Heart left ventricle (tissue), 16 donors: ENCODE results near the gene PTPRN2. TPM values are rescaled to one million over a fixed set of nuclear protein-coding genes. Genes with fewer than 3 reads are reported as not detected.
"Not testable (repeated sequence)": the region's sequence is repeated elsewhere in the genome, so short reads cannot be mapped to it uniquely, and the experiment has no call there.

Experiments used
- ATAC-seq, 4 donors: fragments of 200-7000 bp; cut with Tn5 transposase; one replicate each; pipeline ENCODE4 v1.9.1; 2020 to 2022; ENCODE audit warnings: moderate library complexity in 4 of 4, mild to moderate bottlenecking in 3 of 4, moderate number of reproducible peaks in 1 of 4
- DNase-seq, 5 donors: peaks; one replicate each; pipeline ENCODE4 v3.0.0-alpha.2; 2020
- H3K27ac ChIP-seq, 12 donors: fragments of 200-600 bp; sonication (generic) in 4 of 12; one replicate each; pipeline versions ENCODE4 v1.5.0 to v1.8.0; 2016 to 2022; ENCODE audit warnings: mild to moderate bottlenecking in 2 of 12
- H3K27me3 ChIP-seq, 9 donors: fragments of 200-600 bp; sonication (generic) in 2 of 9; one replicate each; pipeline versions ENCODE4 v1.5.1 to v1.8.0; 2016 to 2022; ENCODE audit warnings: mild to moderate bottlenecking in 3 of 9
- H3K36me3 ChIP-seq, 9 donors: fragments of 200-600 bp; sonication (generic) in 2 of 9; one replicate each; pipeline versions ENCODE4 v1.5.0 to v1.8.0; 2018 to 2022; ENCODE audit warnings: mild to moderate bottlenecking in 2 of 9
- H3K4me1 ChIP-seq, 12 donors: fragments of 200-600 bp; sonication (generic) in 4 of 12; one replicate each; pipeline versions ENCODE4 v1.5.0 to v1.8.0; 2016 to 2022; ENCODE audit warnings: mild to moderate bottlenecking in 3 of 12
- H3K4me3 ChIP-seq, 12 donors: fragments of 200-600 bp; sonication (generic) in 4 of 12; one replicate each; pipeline versions ENCODE4 v1.5.0 to v1.8.0; 2017 to 2022; ENCODE audit warnings: mild to moderate bottlenecking in 9 of 12, moderate library complexity in 4 of 12
- H3K9me3 ChIP-seq, 12 donors: fragments of 200-600 bp; sonication (generic) in 4 of 12; one replicate each; pipeline versions ENCODE4 v1.5.0 to v1.8.0; 2016 to 2022; ENCODE audit warnings: mild to moderate bottlenecking in 1 of 12
- POLR2A ChIP-seq, 2 donors: fragments of 450-650 bp; IDR thresholded peaks; one replicate each; pipeline ENCODE4 v1.6.1; 2017; ENCODE audit warnings: antibody characterized with exemption in 2 of 2, mild to moderate bottlenecking in 2 of 2, moderate library complexity in 2 of 2
- WGBS, 4 donors: extraction: QIAGEN DNeasy Blood & Tissue Kit in 2 of 4; methylation state at CpG; one replicate each; pipeline versions ENCODE4 v1.1.5 to v1.1.7; 2013 to 2018; 5-methylcytosine and 5-hydroxymethylcytosine counted together
- intact Hi-C, 10 donors: fragments of 100-400 bp; cut with DNase I; formaldehyde crosslinking; loops; one replicate each; pipeline versions ENCODE4 v1.11.1 to v1.14.2; 2022
- polyA plus RNA-seq, 2 donors: library from polyadenylated mRNA; stranded (reverse); fragments of 200-250 nt; gene quantifications; one replicate each; pipeline ENCODE4 v1.2.3, GENCODE V29; 2013
- total RNA-seq, 9 donors: library from RNA; depleted of rRNA in 2 of 9; stranded (reverse); fragments of >200 nt in 2 of 9; fragmentation: NEBNext Ultra II Directional in 3 of 9; extraction: Animal tissue kit (Norgen Biotek cat#: 25700) in 3 of 9; gene quantifications; one replicate each; pipeline versions ENCODE4 v1.1.0 to v1.2.4, GENCODE V29; 2016 to 2023
- TF ChIP-seq, protein P1 (sequence below), 12 donors: fragments of 200-600 bp; sonication (generic) in 4 of 12; IDR thresholded peaks; one replicate each; pipeline versions ENCODE4 v1.5.0 to v1.8.0; 2018 to 2022; ENCODE audit warnings: antibody characterized with exemption in 12 of 12, mild to moderate bottlenecking in 5 of 12
- donor health status: ischemic (EF 13 %, LVEDD 7.1; RV severe dilation, severe dysfunction).
- donor health status: healthy with polysubstance abuse.
- donor health status: DM: no; HTN: yes; CAD: no.
- donor health status: DM: no; HTN: no; CAD: no.
- donor health status: ischemic (EF 25% LVEDD 6.9; RV normal size, moderate dysfunction).
- donor health status: ischemic (EF 25% LVEDD 5.7; RV mildly dilated, moderate dysfunction).
- donor health status: healthy.
- donor health status: DM: yes; HTN: yes; CAD: no.
- donor health status: ischemic (EF 35%, LVEDD 5.7; RV mildly dilated, moderate dysfunction).
- donor health status: nonischemic (EF 11% LVEDD 7.7; RV severe dilation, severe dysfunction).
- donor health status: DM: yes; HTN: yes; CAD: no.
- donor health status: PGD.
- donor health status: ischemic (EF 29% LVEDD 5.4; RV normal size, mild dysfunction).
- donor health status: nonischemic (EF 23%, LVEDD 6.1; RV moderate dilation, normal function).

Gene PTPRN2
- total and polyA plus RNA-seq, 11 donors: 0.61 to 2.3 (median 1.3) TPM

DNA sequence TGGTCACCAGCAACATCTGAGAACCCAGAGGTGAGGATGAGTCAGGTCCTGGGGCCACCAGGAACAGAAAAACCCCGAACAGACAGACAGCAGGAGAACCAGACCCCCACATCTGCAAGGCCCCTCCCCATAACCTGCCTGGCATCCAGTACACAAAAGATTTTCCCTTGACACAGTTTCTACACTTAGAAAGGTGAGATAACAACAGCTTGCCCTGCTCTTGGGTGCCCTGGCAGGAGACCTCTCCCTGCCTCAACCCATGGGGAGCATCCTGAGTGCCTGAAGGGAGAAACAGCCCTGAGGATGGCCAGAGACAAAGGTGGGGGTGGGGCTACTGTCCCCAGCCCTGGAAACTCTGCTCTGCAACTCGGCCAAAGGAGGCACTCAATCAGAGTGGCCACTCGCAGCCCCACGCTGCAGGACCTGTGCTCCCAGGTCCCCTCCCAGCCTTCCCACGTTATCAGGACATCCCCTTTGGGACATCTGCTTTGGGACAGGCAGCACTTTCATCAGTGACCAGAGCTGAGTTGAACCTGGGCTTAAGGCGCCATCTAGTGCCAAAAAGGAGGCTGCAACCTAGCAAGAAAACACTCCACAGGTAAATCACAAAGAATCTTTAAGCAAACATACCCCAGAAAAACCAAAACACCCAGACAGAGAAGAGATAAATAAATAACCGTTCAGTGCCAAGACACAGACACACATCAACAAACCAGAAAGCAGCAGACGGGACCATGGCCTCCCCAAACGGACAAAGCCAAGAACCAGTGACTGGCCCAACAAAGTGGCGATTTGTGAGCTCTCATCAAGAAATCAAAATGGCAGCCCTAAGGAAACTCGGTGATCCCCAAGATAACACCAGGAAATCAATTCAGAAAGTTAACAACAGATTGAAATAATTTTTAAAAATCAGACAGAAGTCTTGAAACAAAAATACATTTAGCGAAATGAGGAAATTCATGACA, 233.7 kb downstream of the PTPRN2 start:
- H3K36me3 ChIP-seq: no peaks in the 10 kb centered on the region
- H3K27ac ChIP-seq: no peak overlapping the region
- TF ChIP-seq POLR2A (IDR thresholded peaks at IDR 0.05): no peak
- TF ChIP-seq, protein P1, sequence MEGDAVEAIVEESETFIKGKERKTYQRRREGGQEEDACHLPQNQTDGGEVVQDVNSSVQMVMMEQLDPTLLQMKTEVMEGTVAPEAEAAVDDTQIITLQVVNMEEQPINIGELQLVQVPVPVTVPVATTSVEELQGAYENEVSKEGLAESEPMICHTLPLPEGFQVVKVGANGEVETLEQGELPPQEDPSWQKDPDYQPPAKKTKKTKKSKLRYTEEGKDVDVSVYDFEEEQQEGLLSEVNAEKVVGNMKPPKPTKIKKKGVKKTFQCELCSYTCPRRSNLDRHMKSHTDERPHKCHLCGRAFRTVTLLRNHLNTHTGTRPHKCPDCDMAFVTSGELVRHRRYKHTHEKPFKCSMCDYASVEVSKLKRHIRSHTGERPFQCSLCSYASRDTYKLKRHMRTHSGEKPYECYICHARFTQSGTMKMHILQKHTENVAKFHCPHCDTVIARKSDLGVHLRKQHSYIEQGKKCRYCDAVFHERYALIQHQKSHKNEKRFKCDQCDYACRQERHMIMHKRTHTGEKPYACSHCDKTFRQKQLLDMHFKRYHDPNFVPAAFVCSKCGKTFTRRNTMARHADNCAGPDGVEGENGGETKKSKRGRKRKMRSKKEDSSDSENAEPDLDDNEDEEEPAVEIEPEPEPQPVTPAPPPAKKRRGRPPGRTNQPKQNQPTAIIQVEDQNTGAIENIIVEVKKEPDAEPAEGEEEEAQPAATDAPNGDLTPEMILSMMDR (IDR thresholded peaks at IDR 0.05): peak in 7 of 12 donors; percentile 13 to 29 (median 18)
- intact Hi-C loops: no loop called here
- ATAC-seq (no peak), DNase-seq (no peak)
- no peak overlapping the region for H3K4me3 ChIP-seq
- no peaks in the 10 kb centered on the region for H3K4me1 ChIP-seq
- peaks cover 0 to 34% (median 0%) of the 10 kb centered on the region in 9 donors for H3K27me3 ChIP-seq
- 41 to 49% (median 49%) methylated on average over 11 to 12 of the region's 12 CpGs for WGBS, 4 donors
- H3K9me3 ChIP-seq: peaks cover 0 to 18% (median 11%) of the 10 kb centered on the region in 12 donors

DNA sequence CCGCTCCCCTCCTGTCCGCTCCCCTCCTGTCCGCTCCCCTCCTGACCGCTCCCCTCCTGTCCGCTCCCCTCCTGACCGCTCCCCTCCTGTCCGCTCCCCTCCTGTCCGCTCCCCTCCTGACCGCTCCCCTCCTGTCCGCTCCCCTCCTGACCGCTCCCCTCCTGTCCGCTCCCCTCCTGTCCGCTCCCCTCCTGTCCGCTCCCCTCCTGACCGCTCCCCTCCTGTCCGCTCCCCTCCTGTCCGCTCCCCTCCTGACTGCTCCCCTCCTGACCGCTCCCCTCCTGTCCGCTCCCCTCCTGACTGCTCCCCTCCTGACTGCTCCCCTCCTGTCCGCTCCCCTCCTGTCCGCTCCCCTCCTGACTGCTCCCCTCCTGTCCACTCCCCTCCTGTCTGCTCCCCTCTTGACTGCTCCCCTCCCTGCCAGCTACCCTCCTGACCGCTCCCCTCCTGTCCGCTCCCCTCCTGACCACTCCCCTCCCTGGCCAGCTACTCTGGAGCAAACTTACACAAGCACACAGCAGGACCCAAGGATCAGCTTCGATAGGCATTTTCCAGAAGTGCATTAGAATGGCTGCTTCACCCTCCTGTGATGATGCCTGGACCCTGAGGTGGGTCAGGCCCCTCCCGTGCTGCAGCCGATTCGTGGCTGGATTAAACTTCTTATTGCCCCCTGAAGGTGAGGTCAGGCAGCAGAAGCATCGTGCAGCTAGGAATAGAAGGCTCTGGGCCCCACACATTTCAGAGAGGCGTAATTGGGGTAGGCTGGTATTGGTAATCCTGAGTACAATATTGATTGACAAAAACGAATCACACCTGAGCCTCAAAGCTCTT, 235.5 kb downstream of the PTPRN2 start:
- ATAC-seq, H3K36me3 ChIP-seq, H3K27ac ChIP-seq, H3K4me3 ChIP-seq, DNase-seq, intact Hi-C loops, H3K4me1 ChIP-seq: not testable (repeated sequence)
- Histone ChIP-seq H3K27me3 (peaks cover 0 to 26% (median 0%) of the 10 kb centered on the region in 9 donors), H3K9me3 (peaks cover 0 to 18% (median 11%) of the 10 kb centered on the region in 12 donors)
- WGBS, 4 donors: 80 to 86% (median 81%) methylated on average over 26 to 30 of the region's 30 CpGs

DNA sequence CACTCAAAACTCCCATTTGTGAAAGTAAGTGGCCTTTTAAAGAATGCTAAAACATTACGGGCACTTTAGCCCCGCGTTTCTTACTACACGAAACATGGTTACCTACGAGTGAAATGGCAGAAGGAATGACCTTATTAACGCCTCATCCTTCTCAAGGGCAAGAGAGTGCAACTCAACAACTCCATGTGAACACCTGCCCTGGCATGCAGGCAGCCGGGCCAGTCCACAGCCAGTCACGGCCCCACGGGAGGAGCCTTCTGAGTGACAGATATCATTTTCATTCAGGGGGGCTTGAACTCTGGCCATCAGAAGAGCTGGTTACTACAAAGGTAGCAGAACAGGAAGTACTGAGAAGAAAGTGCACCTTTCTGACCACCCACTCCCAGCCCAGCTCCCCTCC, 236.1 kb downstream of the PTPRN2 start:
- DNase-seq: no peak
- TF ChIP-seq, protein P1 (IDR thresholded peaks at IDR 0.05): no peak
- TF ChIP-seq POLR2A (IDR thresholded peaks at IDR 0.05): no peak

DNA sequence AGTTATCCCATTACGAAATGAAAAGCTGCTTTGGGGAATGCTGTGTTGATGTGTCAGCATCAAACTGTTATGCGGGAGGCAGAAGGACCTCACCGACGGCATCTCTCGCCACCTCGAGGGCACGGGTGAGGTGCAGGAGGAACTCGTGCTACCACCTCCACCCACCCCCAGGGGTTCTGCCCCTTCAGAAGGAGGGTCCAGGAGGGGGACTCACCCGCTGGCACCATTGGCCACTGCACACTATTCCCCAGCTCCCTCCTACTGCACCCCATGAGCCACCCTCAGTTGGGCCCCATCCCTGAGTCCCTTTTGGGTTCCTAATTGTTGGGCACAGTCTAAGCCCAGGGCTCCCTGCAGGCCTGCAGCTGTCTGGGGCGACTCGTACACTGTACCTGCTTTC, 236.6 kb downstream of the PTPRN2 start:
- no peak for DNase-seq
- Histone ChIP-seq H3K4me3 (no peak overlapping the region), H3K9me3 (peaks cover 0 to 18% (median 11%) of the 10 kb centered on the region in 12 donors), H3K27ac (no peak overlapping the region), H3K4me1 (no peaks in the 10 kb centered on the region), H3K27me3 (peaks cover 0 to 15% (median 0%) of the 10 kb centered on the region in 9 donors), H3K36me3 (no peaks in the 10 kb centered on the region)
- TF ChIP-seq, protein P1 (IDR thresholded peaks at IDR 0.05): no peak
- no peak for TF ChIP-seq POLR2A (IDR thresholded peaks at IDR 0.05)
- intact Hi-C loops: no loop called here
- ATAC-seq: no peak
- WGBS, 4 donors: 74 to 86% (median 77%) methylated on average over 5 to 11 of the region's 11 CpGs

More for the DNA sequence above, 236.1 kb downstream of the PTPRN2 start:
- 77 to 85% (median 80%) methylated on average over 9 of the region's 9 CpGs for WGBS, 4 donors
- intact Hi-C loops: no loop called here
- ATAC-seq: no peak
- Histone ChIP-seq H3K27ac (no peak overlapping the region), H3K4me3 (no peak overlapping the region), H3K9me3 (peaks cover 0 to 18% (median 11%) of the 10 kb centered on the region in 12 donors), H3K27me3 (peaks cover 0 to 19% (median 0%) of the 10 kb centered on the region in 9 donors), H3K4me1 (no peaks in the 10 kb centered on the region), H3K36me3 (no peaks in the 10 kb centered on the region)
